PC-9 (cell line): ENCODE measurements around the gene FKBP5.

Experiments
- EZH2 ChIP-seq: fragments of 200-600 bp; sonication (generic); IDR thresholded peaks from 2 replicates; pipeline ENCODE4 v1.8.0; 2017; ENCODE audit warnings: antibody characterized with exemption, low read depth
- TF ChIP-seq, protein P1 (sequence below): fragments of 200-600 bp; sonication (generic); conservative IDR thresholded peaks from 2 replicates; pipeline ENCODE4 v1.6.1; 2017; ENCODE audit warnings: mixed run types, antibody characterized with exemption, mild to moderate bottlenecking, moderate library complexity

DNA sequence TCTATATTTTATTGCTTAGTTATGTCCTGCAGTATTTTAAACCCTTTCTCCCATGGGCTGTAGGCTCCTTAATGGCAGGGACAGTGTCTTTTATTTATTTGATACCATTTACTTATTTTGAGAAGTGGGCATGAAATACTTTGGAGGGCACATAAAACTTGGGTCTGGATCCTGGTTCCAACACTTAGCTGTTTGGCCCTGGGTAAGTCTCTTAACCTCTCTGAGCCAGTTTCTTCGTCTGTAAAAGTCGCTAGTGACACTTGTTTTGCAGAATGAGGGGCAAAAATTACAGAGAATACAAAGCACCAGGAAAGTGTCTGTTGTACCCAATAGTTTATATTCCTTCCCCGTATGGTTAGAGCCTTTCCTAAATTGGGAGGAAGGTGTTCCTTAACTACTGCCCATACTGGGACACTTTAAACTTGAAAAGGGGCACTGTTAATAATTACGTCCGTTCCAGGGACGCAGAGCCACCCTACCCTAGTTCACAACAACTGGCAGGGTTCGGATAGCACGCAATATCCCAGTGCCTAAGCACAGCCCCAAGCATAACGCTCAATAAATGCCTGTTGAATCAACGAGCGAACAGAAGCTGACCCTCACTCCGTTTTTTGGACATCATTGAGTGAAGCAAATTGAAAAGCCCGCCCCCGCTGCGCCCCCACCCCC, 42.2 kb upstream of the FKBP5 start:
- TF ChIP-seq, protein P1, sequence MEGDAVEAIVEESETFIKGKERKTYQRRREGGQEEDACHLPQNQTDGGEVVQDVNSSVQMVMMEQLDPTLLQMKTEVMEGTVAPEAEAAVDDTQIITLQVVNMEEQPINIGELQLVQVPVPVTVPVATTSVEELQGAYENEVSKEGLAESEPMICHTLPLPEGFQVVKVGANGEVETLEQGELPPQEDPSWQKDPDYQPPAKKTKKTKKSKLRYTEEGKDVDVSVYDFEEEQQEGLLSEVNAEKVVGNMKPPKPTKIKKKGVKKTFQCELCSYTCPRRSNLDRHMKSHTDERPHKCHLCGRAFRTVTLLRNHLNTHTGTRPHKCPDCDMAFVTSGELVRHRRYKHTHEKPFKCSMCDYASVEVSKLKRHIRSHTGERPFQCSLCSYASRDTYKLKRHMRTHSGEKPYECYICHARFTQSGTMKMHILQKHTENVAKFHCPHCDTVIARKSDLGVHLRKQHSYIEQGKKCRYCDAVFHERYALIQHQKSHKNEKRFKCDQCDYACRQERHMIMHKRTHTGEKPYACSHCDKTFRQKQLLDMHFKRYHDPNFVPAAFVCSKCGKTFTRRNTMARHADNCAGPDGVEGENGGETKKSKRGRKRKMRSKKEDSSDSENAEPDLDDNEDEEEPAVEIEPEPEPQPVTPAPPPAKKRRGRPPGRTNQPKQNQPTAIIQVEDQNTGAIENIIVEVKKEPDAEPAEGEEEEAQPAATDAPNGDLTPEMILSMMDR: no peak
- no peak for TF ChIP-seq EZH2
